ENCODE measurements around the gene NTM.
A peak's percentile ranks its signal among the peaks of the same experiment; 100 is the strongest.

Gene NTM

DNA sequence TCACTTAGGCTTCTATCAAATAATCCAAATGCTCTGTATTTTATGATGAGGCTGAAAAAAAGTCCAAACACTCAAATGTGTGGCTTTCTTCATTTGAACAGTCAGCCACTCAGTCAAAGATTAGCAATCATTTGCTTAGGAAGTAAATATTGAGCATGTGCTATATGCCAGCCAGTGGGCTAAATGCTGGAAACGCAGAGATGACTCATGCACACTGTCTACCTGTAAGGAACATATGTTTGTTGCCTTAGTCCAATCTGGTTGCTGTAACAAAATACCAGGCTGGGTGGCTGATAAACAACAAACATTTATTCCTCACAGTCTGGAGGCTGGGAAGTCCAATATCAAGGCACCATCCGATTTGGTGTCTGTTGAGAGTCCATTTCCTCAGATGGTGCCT, 617.3 kb downstream of the NTM start:
- no peak for FAIRE-seq
- no peak for DNase-seq (ENCODE audit: extremely low spot score, insufficient read length, low read depth)

DNA sequence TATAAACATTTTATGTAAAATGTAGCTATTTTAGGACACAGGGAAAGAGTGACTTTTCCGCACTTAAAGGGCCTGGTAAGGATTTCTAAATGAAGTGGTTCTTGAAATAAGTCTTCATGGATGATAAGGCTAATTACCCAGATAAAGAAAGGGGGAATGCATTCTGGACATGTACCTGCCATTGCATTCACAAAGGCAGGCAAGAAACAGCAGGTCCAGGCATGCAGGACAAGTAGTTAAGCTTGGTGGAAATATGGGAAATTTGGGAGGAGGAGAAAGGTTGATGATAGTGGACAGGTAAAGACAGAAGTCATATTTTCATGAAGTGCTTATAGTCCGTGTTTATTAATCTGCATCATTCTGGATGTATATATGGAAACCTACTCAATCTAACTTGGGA, 621.2 kb downstream of the NTM start:
- no peak for FAIRE-seq

DNA sequence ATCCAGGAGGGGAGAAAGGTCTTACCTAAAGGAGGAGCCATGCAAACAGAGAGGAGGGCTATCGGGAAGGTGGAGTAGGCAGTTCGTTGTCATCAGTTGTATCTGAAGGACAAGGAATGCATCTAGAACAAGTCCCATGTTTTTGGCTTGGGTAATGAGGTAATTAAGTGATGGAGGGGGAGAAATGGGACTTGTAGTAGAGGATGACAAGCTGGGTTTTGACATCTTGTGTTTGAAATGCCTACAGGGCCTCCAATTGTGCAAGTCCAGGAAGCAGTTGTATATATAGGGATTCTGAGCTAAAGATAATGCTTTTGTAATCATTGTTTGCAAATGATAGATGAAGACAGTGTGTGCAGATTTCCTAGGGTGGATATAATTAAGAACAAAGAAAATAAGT, 622.8 kb downstream of the NTM start:
- no peak for DNase-seq (ENCODE audit: extremely low spot score, insufficient read length, low read depth)
- FAIRE-seq, result no peak

More for the DNA sequence above, 621.2 kb downstream of the NTM start:
- DNase-seq (ENCODE audit: extremely low spot score, insufficient read length, low read depth), result no peak

DNA sequence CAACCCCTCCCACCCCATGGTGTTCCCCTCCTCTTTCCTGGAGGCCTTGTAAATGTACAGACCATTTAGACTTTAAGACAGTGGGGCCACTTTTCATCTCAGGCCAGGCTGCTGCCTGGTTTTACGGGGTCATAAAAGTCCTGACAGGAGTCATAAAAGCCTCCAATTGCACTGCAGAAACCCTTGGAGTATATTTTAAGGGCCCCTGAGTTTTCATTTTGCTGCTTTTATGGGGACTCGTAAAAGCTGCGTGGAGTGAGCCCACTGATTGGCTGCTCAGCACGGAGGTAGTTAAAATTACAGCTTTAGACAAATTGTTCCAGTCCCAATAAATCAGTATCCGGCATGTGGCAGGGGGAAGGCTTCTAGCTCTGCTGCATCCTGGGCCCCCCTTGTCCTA, 627.6 kb downstream of the NTM start:
- DNase-seq (ENCODE audit: extremely low spot score, insufficient read length, low read depth) (no peak), FAIRE-seq (no peak)

DNA sequence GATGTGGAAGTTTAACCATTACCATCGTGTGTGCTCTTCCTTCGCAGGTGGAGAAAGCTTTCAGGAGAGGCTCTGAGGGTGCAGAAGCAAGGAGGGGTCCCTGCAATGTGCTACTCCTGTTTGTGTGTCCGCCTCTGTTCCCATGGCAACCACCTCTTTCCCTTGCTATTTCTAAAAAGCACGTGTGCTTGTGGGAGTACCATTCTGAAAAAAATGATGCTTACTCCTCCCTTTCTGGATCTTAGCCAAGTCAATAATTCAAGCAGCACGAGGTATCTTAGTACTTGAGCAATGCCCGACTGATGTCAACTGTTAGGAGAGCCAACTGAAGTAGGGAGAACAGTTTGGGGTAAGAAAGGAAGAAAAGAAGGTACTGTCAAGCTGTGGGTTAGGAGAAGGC, 628.7 kb downstream of the NTM start:
- DNase-seq (ENCODE audit: extremely low spot score, insufficient read length, low read depth), result no peak
- FAIRE-seq, result no peak

DNA sequence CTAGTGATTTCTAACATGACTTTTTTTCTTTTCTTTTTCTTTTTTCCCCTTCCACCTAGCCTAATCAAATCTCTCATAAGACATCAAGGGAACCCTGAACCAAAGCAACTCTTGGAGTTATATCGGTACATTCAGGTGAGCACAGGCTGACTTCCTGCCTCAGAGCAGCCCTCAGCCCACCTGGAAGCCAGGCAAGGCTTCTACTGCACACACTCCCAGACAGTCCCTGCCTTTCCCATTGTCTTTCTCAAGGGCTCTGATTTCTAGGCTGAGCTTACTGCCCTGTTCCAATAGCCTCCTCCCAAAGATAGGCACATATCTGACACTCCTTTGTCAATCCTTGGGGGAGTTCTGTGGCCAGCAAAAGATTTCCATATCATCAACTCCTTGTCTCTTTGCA, 629.5 kb downstream of the NTM start:
- FAIRE-seq, result no peak

DNA sequence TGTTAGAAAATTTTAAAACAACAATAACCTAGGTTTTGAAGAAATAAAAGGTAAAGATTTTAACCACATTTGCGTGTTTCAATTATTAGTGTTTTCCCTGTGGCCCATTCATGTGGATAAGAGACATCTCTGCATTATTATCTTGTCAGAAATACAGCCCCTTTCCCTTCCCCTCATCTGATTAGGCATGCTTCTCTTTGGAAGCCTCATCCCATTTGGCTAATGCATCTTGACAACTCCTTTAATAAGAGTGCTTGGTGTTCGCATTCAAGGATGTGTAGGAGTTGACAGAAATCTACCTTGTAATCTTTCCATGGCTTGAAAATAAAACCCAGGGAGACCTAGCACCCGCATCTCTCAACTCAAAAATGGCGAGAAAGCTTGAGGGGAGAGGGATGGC, 635.5 kb downstream of the NTM start:
- no peak for DNase-seq (ENCODE audit: extremely low spot score, insufficient read length, low read depth)

More for the DNA sequence above, 629.5 kb downstream of the NTM start:
- no peak for DNase-seq (ENCODE audit: extremely low spot score, insufficient read length, low read depth)

DNA sequence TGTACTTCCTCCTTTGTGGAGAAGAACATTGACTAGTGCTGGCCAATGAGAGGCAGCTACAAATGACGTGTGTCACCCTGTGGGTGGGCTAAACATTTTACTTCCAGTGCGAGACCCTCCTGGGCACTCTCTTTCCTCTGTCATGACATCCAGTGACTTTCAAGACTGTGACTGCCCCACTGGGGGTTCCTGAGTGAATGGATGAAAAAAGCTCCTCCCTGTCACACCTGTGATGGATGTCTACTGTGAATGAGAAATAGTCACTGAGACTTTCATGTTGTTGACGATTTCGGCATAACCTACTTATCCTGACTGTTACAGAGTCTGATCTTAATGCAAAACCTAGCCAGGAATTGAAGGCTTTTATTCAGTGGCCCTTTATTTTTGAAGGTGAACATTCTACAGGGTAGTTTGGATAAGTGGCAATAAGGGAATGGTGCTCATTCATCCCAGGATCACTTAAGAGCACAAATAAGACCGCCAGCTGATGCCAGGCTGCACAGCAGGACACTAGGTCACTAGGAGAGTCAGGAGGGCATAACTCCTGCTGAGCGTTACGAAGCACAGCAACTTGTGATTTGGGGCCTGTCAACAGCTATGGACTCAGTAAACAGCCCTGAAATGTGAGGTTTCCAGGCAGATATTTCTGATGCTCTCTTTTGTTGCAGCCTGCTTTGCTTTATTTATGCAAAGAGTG, 636.6 kb downstream of the NTM start:
- no peak for FAIRE-seq
- no peak for DNase-seq (ENCODE audit: extremely low spot score, insufficient read length, low read depth)

More for the DNA sequence above, 635.5 kb downstream of the NTM start:
- FAIRE-seq, result no peak

DNA sequence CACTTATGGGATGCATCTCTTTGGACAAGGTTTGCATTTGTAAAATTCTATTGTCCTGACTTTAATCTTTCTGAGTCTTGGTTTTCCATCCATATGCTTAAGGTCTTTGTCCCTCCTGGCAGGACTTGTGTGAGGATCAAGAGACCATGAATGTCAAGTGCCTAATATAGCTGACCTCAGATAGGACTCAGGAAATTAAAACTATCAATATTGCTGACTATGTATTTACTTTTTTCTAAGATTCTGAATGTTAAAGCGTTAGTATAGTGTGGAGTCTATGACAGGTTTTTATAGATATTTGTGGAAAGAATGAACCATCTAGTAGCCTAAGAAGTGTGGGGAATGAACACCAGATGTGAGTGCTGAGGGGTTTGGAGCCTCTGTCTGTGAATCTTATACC, 637.8 kb downstream of the NTM start:
- DNase-seq (ENCODE audit: extremely low spot score, insufficient read length, low read depth), result no peak
- no peak for FAIRE-seq

DNA sequence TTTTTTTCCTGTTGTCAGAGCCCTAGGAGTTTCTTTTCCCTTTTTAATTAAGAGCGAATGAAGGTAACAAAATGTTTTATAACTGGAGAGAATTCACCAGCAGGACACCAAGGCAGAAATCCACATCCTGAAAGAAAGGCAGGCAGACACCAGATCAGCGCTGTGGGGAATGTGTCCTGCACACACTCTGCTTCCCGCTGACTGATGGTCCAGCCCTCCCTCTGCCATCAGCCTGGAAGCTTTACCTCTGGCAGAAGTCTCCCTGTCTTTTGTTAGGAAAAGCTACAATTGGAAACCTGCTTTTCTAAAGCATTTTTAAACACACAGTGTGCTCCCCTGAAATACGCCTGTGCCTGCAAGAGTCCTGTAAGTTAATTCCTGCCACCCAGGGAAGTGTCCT, 638.5 kb downstream of the NTM start:
- FAIRE-seq, result no peak
- DNase-seq (ENCODE audit: extremely low spot score, insufficient read length, low read depth), result no peak

DNA sequence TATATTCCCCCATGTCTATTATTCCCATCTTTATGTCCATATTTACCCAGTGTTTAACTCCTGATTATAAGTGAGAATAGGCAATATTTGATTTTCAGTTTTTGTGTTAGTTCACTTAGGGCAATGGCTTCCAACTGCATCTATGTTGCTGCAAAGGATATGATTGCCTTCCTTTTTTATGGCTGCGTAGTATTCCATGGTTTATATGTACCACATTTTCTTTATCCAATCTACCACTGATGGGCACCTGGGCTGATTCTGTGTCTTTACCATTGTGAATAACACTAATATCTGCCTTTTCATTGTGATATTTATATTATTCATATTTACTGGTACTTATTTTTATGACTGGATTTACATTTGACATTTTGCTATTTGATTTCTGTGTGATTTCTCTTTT, 649.6 kb downstream of the NTM start:
- no peak for FAIRE-seq
- DNase-seq (ENCODE audit: extremely low spot score, insufficient read length, low read depth), result no peak

DNA sequence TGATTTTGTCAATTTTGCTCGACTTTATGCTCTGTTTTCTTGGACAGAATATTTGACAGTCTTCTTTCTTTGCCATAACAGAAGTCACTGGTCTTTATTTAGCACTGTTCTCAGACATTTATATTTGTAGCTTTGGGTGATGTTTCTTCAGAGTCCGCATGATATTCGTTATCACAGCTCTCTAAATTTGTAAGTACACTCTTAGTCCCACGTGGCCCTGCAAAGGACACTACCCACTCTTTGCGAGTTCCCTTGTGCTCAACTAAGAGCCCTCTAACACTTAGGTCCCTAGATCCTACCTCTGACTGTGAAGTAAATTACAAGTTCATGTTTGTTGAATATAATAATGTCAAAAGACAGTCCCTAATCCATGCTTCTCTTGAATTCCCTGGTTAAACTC, 651.9 kb downstream of the NTM start:
- no peak for FAIRE-seq
- DNase-seq (ENCODE audit: extremely low spot score, insufficient read length, low read depth), result no peak

DNA sequence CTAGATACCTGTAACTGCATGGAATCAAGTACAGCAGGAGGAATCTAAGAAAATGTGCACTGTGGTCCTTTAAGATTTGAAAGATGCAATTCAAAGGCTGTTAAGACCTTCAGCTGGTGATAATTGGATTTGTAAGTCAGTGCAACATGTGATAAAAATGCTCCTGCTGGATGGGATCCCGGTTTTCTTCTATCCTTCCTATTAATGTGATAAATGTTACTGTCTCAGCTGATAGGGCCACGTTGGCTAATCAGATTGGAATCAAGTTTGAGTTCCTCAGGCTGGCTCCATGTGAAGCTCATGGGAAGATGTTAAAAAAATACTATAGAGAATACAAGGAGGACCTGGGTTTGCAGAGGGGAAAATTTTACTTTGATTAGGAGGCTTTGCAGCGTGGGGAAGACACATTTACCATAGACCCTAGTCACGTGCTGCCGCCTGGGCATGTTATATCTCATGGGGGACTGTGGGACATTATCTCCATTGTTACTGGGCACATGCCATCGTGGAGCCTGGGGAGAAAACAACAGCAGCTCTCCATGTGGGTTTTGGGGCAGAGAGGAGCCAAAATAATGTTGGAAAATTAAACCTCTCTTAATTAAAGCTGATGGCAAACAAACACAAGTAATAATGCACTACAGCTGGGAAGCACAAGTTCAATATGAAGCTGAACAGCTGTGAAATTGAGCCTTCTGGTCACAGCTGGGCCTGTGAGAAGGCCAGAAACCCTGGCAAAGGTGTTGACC, 652.5 kb downstream of the NTM start:
- FAIRE-seq, result no peak
- no peak for DNase-seq (ENCODE audit: extremely low spot score, insufficient read length, low read depth)

DNA sequence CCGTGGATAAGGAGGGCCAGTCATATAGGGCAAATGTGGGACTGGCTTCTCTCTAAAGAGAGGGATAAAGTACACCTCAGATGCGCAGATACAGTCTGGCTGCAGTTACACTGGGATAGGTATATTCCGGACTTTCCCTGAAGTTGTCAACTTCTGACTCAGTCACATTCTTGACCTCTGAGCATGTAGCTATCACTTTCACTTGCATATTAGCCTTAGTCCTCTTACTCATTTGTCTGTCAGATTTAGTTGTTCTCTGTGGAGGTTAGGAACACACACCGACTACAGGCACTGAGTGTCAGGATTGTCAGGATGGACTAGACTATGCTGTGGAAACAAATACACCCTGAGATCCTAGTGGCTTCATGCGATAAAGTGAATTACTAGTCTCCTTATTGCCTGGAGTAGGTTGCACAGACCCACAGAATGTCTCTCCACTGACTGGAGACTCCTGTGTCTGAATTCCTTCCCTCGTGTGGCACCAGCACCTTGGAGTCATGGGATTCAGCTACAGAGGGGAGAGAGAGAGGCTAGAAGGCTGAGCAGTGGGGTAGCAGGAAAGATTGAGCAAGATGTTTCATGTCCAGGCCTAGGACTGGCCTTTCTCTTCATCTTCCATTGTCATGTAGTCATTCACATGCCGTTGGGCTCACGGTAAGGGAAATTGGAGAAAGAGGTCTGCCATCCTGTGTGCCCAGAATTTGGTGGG, 654.3 kb downstream of the NTM start:
- FAIRE-seq (no peak), DNase-seq (ENCODE audit: extremely low spot score, insufficient read length, low read depth) (no peak)

DNA sequence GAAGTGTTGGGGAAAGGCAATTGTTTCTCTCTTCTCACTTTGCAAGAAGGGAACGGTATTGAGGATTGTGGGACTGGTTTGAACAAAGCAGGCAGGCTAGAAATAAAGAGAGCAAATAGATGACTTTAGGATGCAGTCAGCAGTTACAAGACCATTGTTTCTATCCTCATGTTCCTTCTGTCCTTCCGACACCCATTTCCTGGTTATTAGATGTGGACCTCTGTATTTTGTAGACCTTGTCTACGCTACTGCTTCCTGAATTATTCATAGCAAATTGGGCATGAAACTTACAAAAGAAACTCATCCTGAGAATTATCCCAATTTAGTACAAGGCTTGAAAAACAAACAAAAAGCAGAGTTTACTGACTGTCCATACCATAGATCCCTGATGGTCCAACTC, 656.3 kb downstream of the NTM start:
- FAIRE-seq (no peak), DNase-seq (ENCODE audit: extremely low spot score, insufficient read length, low read depth) (no peak)

DNA sequence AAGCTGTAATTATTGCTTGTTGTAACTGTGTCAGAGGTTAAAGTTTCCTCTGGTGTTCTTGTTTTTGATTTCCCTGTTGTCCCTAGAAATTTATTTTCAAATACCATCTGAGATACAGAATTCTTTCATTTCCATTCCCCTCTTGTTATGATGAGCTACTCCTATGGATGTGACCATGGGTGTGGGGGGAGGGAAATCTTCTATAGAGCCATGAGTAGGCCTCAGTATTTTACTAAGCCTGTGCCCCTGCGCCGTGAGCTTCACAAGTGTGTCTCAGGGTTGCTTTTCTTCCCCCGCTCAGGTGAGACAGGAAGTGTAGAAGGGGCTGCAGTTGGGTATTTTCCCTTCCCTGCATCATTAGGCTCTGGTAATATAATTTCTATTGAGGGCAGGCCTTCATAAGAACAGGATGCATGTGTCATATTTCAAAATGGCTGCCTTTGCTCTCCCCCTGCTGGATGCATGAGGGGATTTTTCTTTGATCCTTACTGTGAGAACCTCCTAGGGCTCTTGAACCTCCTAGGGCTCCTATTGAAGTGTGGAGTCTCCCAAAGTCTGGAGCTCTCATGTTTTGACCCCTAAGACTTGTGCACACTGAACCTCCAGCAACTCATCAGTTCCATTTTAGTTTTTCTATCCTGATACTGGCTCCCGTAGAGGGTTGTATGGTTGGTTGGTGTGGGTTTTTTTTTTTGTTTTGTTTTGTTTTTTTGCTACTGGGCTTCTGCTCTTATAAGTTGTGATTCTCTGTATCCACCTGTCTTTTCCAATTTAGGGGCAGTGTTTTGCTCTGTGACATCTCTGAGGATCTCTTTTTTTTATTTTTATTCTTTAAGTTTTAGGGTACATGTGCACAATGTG, 658.2 kb downstream of the NTM start:
- peak; percentile 79 for FAIRE-seq

DNA sequence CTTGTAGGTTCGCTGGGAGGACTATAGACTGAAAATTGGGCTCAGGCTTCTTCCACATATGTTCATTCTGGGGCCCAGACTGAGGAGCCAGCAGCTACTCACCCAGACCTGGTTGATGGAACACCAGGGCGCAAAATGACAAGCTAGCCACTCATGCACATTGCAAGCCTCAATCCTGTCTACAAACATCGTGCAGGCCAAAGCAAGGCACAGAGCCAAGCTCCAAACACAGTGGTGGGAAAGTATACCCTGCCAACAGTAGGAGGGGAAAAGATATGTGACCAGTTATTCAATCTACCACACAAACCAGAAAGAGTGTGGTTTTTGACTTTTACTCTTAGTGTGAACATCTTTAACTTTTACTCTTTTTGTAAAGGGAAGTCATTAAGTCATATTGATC, 660.5 kb downstream of the NTM start:
- FAIRE-seq (no peak), DNase-seq (ENCODE audit: extremely low spot score, insufficient read length, low read depth) (no peak)

More for the DNA sequence above, 658.2 kb downstream of the NTM start:
- DNase-seq (ENCODE audit: extremely low spot score, insufficient read length, low read depth), result no peak

DNA sequence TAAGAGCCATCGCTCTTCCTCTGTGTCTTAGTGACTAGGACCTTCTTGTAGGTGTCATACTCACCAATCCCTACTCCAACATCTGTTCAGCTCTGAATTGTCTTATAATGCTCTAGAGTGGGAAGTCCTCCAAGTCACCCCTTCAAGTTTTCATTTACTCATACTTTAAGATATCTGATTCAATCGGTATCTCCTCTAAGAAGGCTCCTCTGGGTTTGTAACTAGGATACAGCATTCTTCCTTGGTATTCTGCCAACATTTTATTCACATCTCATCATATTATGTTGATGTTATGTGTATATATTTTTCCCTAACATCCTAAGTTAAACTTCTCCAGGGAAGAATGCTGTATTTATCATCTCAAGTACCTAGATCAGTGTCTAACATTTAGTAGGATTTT, 662.1 kb downstream of the NTM start:
- FAIRE-seq, result no peak
- DNase-seq (ENCODE audit: extremely low spot score, insufficient read length, low read depth), result no peak

DNA sequence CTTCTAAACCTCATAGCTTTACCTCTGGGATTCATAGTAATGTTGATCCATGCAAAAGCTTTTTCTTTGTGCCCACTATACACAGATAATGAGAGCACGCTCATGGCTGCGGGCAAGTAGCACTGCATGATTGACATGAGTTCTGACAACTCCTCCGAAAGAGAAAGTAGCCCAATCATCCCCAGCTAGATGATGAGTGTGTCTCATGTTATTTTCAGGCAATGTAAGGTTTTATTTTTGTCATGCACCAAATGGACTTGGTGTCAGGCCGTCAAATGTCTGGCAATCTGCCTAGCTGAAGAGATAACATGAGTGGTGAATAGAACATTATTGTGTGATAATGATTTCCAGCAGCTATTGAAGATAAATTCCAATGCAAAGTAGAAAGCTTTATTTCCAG, 662.6 kb downstream of the NTM start:
- DNase-seq (ENCODE audit: extremely low spot score, insufficient read length, low read depth), result no peak
- FAIRE-seq, result no peak

DNA sequence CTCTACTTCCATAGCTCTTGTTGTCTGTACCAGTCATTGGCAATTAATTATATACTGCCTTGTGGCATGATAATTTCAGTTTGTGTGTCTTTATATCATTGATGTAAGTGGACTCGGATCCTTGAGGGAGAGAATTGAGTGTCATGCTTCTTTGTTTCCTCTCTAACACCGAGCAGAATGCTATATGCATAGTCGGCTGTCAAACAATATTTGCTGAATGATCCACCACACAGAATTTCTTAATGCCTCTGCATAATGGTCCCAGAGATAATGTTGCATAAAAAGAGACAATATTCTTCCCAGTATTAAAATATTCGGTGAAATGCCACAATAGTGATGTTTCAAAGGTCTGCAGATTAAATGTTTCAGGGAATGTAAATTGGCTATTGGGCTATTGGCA, 664.8 kb downstream of the NTM start:
- FAIRE-seq, result no peak
- no peak for DNase-seq (ENCODE audit: extremely low spot score, insufficient read length, low read depth)

All from GM18507 (cell line).